Endodermal cell (in vitro differentiated cells): ENCODE data around the gene KRT72. TPM values are rescaled to one million over a fixed set of nuclear protein-coding genes. Genes with fewer than 3 reads are reported as not detected.

Source experiments
- DNase-seq: peaks from one replicate; pipeline ENCODE4 v3.0.0-alpha.2; 2017
- H3K27ac ChIP-seq: 2 replicates; pipeline ENCODE4 v1.5.1; 2013; ENCODE audit warnings: mild to moderate bottlenecking, low read depth, low read length, moderate library complexity
- H3K27me3 ChIP-seq: 2 replicates; pipeline ENCODE4 v1.6.1; 2013; ENCODE audit warnings: mild to moderate bottlenecking, low read length, moderate library complexity; ENCODE audit not compliant: insufficient read depth, control insufficient read depth, poor library complexity, severe bottlenecking
- H3K36me3 ChIP-seq: 2 replicates; pipeline ENCODE4 v1.7.0; 2013; ENCODE audit warnings: mild to moderate bottlenecking, low read length, moderate library complexity; ENCODE audit not compliant: control insufficient read depth, insufficient read depth
- H3K4me1 ChIP-seq: one replicate; pipeline ENCODE4 v1.7.0; 2013; ENCODE audit warnings: low read length; ENCODE audit not compliant: control insufficient read depth, insufficient read depth
- H3K4me3 ChIP-seq: 2 replicates; pipeline ENCODE4 v1.5.1; 2013; ENCODE audit warnings: mild to moderate bottlenecking, low read length, moderate library complexity
- H3K9ac ChIP-seq: 2 replicates; pipeline ENCODE4 v1.6.1; 2013; ENCODE audit warnings: mild to moderate bottlenecking, low read length, moderate library complexity; ENCODE audit not compliant: poor library complexity, severe bottlenecking; ENCODE audit errors: extremely low read depth
- H3K9me3 ChIP-seq: 2 replicates; pipeline ENCODE4 v1.6.1; 2013; ENCODE audit warnings: mild to moderate bottlenecking, low read length, moderate library complexity; ENCODE audit not compliant: control insufficient read depth
- H3K27ac Mint-ChIP-seq: 2 replicates; pipeline ENCODE4 v1.8.0; 2020; ENCODE audit warnings: mixed read lengths
- H3K27me3 Mint-ChIP-seq: 2 replicates; pipeline ENCODE4 v1.8.0; 2021; ENCODE audit warnings: mild to moderate bottlenecking, mixed read lengths; ENCODE audit not compliant: insufficient read depth
- H3K36me3 Mint-ChIP-seq: 2 replicates; pipeline ENCODE4 v1.8.0; 2020; ENCODE audit warnings: low read depth, mixed read lengths
- H3K4me1 Mint-ChIP-seq: 2 replicates; pipeline ENCODE4 v1.8.0; 2020; ENCODE audit warnings: mixed read lengths
- H3K4me3 Mint-ChIP-seq: 2 replicates; pipeline ENCODE4 v1.8.0; 2020; ENCODE audit warnings: mild to moderate bottlenecking, moderate library complexity, mixed read lengths
- H3K9me3 Mint-ChIP-seq: 2 replicates; pipeline ENCODE4 v1.8.0; 2020; ENCODE audit warnings: mild to moderate bottlenecking, mixed read lengths
- CTCF ChIP-seq: fragments of 200-600 bp; sonication (generic); conservative IDR thresholded peaks from 2 replicates; pipeline ENCODE4 v1.5.0; 2021; ENCODE audit warnings: antibody characterized with exemption, mild to moderate bottlenecking
- WGBS, 2 experiments: methylation state at CpG; one replicate each; pipeline versions ENCODE4 v1.1.5 to v1.1.7; 2013; ENCODE audit warnings: missing lambda C conversion rate in 2 of 2, mixed read lengths in 1 of 2; ENCODE audit not compliant: insufficient coverage in 1 of 2, insufficient read length in 1 of 2; 5-methylcytosine and 5-hydroxymethylcytosine counted together
- total RNA-seq, 2 donors: library from RNA; stranded (reverse); fragmentation: NEBNext Ultra II Directional in 1 of 2; extraction: Animal tissue kit (Norgen Biotek cat#: 25700) in 1 of 2; gene quantifications; 2 replicates in 1 of 2; 3 replicates in 1 of 2; pipeline ENCODE4 v1.2.1, GENCODE V29; 2021

The KRT72 gene
- total RNA-seq, 2 donors from 2014 or later = not detected

- H3K4me3 Mint-ChIP-seq = no peak overlapping the region
- no peaks in the 10 kb centered on the region for H3K9me3 Mint-ChIP-seq
- H3K27me3 ChIP-seq = peaks cover 66% of the 10 kb centered on the region
- H3K4me1 Mint-ChIP-seq = peaks cover 14% of the 10 kb centered on the region
- H3K9me3 ChIP-seq = no peaks in the 10 kb centered on the region
- no peak for TF ChIP-seq CTCF
- H3K4me3 ChIP-seq = no peak overlapping the region
- no peak overlapping the region for H3K9ac ChIP-seq
- no peak overlapping the region for H3K27ac ChIP-seq
- no peaks in the 10 kb centered on the region for H3K36me3 ChIP-seq
- no peaks in the 10 kb centered on the region for H3K36me3 Mint-ChIP-seq
- peaks cover 90% of the 10 kb centered on the region for H3K27me3 Mint-ChIP-seq
- H3K4me1 ChIP-seq = peaks cover 20% of the 10 kb centered on the region
- DNase-seq = peak; percentile 41
- no peak overlapping the region for H3K27ac Mint-ChIP-seq
- WGBS, 2 experiments = 94 to 100% methylated on average over 8 to 9 of the region's 9 CpGs
Measured at GRCh38 chr12:52615912-52616311, 14.6 kb upstream of the KRT72 start.

GRCh38 chr12:52615208-52615868 lies 14.1 kb upstream of the KRT72 start:
- H3K9ac ChIP-seq = no peak overlapping the region
- Mint-ChIP-seq H3K4me1 (peaks cover 10% of the 10 kb centered on the region), H3K27me3 (peaks cover 96% of the 10 kb centered on the region), H3K36me3 (no peaks in the 10 kb centered on the region), H3K4me3 (no peak overlapping the region), H3K9me3 (no peaks in the 10 kb centered on the region), H3K27ac (no peak overlapping the region)
- H3K27me3 ChIP-seq = peaks cover 70% of the 10 kb centered on the region
- no peak for DNase-seq
- no peak overlapping the region for H3K4me3 ChIP-seq
- H3K4me1 ChIP-seq = peaks cover 20% of the 10 kb centered on the region
- no peak for TF ChIP-seq CTCF
- WGBS, 2 experiments = 81 to 82% methylated on average over 3 to 4 of the region's 6 CpGs
- no peaks in the 10 kb centered on the region for H3K36me3 ChIP-seq
- H3K27ac ChIP-seq = no peak overlapping the region
- H3K9me3 ChIP-seq = no peaks in the 10 kb centered on the region

GRCh38 chr12:52614381-52615207 lies 13.3 kb upstream of the KRT72 start:
- Histone ChIP-seq H3K36me3 (no peaks in the 10 kb centered on the region), H3K4me1 (peaks cover 20% of the 10 kb centered on the region), H3K27ac (no peak overlapping the region), H3K4me3 (no peak overlapping the region), H3K9ac (no peak overlapping the region), H3K9me3 (no peaks in the 10 kb centered on the region), H3K27me3 (peaks cover 70% of the 10 kb centered on the region)
- Mint-ChIP-seq H3K4me1 (peaks cover 10% of the 10 kb centered on the region), H3K4me3 (no peak overlapping the region), H3K36me3 (no peaks in the 10 kb centered on the region), H3K9me3 (no peaks in the 10 kb centered on the region), H3K27ac (no peak overlapping the region), H3K27me3 (peaks cover 99% of the 10 kb centered on the region)
- no peak for TF ChIP-seq CTCF
- peak; percentile 38 for DNase-seq
- 94 to 97% methylated on average over 5 to 10 of the region's 10 CpGs for WGBS, 2 experiments
